LNCAP (cell line): Measurements from ENCODE around the gene TCN2.

Source experiments
- CTCF ChIP-seq: fragments of 450-650 bp; IDR thresholded peaks from 2 replicates; pipeline ENCODE4 v1.5.1; 2017; ENCODE audit warnings: mild to moderate bottlenecking

The TCN2 gene

GRCh38 chr22:30606455-30607299, at the start of gene TCN2:
TSS of gene TCN2 (plus strand) at chr22:30607174. CDS start at chr22:30607332, 158 bp downstream.
- TF ChIP-seq CTCF, result no peak

GRCh38 chr22:30557243-30557642, 49.7 kb upstream of the TCN2 start:
- TF ChIP-seq CTCF, result no peak

GRCh38 chr22:30559889-30560288, 47.1 kb upstream of the TCN2 start:
- no peak for TF ChIP-seq CTCF

- 0 out of 2 replicates have a peak, but pooled peaks have one; percentile 18 for TF ChIP-seq CTCF
Measured at GRCh38 chr22:30560643-30561202, 46.3 kb upstream of the TCN2 start.

- TF ChIP-seq CTCF, result no peak
Measured at GRCh38 chr22:30561402-30562189, 45.4 kb upstream of the TCN2 start.

- no peak for TF ChIP-seq CTCF
Measured at GRCh38 chr22:30562366-30562765, 44.6 kb upstream of the TCN2 start.

- no peak for TF ChIP-seq CTCF
Measured at GRCh38 chr22:30564045-30564760, 42.8 kb upstream of the TCN2 start.
